Anterior cingulate cortex (tissue), 58 donors: ENCODE results near the gene OLIG1.

ENCODE experiments used
- DNase-seq, 58 donors: peaks; one replicate each; lab custom pipeline; 2025; lab: John Stamatoyannopoulos, UW

The OLIG1 gene

GRCh38 chr21:33029975-33030461 lies 39.9 kb upstream of the OLIG1 start:
- DNase-seq, result peak in 8 of 58 donors; percentile 9 to 41 (median 28)

- peak in 7 of 58 donors; percentile 16 to 44 (median 28) for DNase-seq
These were observed 39.3 kb upstream of the OLIG1 start for GRCh38 chr21:33030633-33031032.

GRCh38 chr21:33031152-33031911 lies 38.6 kb upstream of the OLIG1 start:
- DNase-seq, result no peak

- DNase-seq, result no peak
These were observed 37.4 kb upstream of the OLIG1 start for GRCh38 chr21:33032434-33033047.

GRCh38 chr21:33033094-33033951 lies 36.6 kb upstream of the OLIG1 start:
- no peak for DNase-seq

GRCh38 chr21:33033961-33034413 lies 36.0 kb upstream of the OLIG1 start:
- no peak for DNase-seq

GRCh38 chr21:33035147-33035546 lies 34.8 kb upstream of the OLIG1 start:
- DNase-seq, result no peak

- DNase-seq, result peak in 6 of 58 donors; percentile 19 to 33 (median 24)
These were observed 33.3 kb upstream of the OLIG1 start for GRCh38 chr21:33036430-33037162.

GRCh38 chr21:33037501-33037900 lies 32.4 kb upstream of the OLIG1 start:
- no peak for DNase-seq

- DNase-seq, result peak in 51 of 58 donors; percentile 20 to 92 (median 72)
These were observed 30.4 kb upstream of the OLIG1 start for GRCh38 chr21:33039536-33039935.

GRCh38 chr21:33040215-33040614 lies 29.7 kb upstream of the OLIG1 start:
- no peak for DNase-seq

- DNase-seq, result no peak
These were observed 28.0 kb upstream of the OLIG1 start for GRCh38 chr21:33041981-33042380.

- no peak for DNase-seq
These were observed 27.1 kb upstream of the OLIG1 start for GRCh38 chr21:33042812-33043211.

GRCh38 chr21:33046455-33046854 lies 23.5 kb upstream of the OLIG1 start:
- DNase-seq, result no peak

GRCh38 chr21:33047231-33047630 lies 22.7 kb upstream of the OLIG1 start:
- peak in 1 of 58 donors; percentile 21 for DNase-seq

- peak in 15 of 58 donors; percentile 19 to 65 (median 36) for DNase-seq
These were observed 18.0 kb upstream of the OLIG1 start for GRCh38 chr21:33051925-33052324.

GRCh38 chr21:33053951-33054350 lies 16.0 kb upstream of the OLIG1 start:
- no peak for DNase-seq

GRCh38 chr21:33055991-33056390 lies 13.9 kb upstream of the OLIG1 start:
- DNase-seq, result no peak

- no peak for DNase-seq
These were observed 12.5 kb upstream of the OLIG1 start for GRCh38 chr21:33057385-33057940.

- DNase-seq, result peak in 35 of 58 donors; percentile 12 to 81 (median 29)
These were observed 11.4 kb upstream of the OLIG1 start for GRCh38 chr21:33058527-33058926.
